RWPE2 (cell line): ENCODE data around the gene MRPL57.

ENCODE experiments used
- ATAC-seq: fragments of 200-7000 bp; cut with Tn5 transposase; 3 replicates; pipeline ENCODE4 v1.9.1; 2021; ENCODE audit warnings: low read depth
- DNase-seq: peaks from one replicate; pipeline ENCODE4 v3.0.0-alpha.2; 2020; ENCODE audit warnings: low spot score
- H3K27ac ChIP-seq: fragments of 450-650 bp; 2 replicates; pipeline ENCODE4 v1.5.1; 2017; ENCODE audit warnings: mild to moderate bottlenecking; ENCODE audit not compliant: poor library complexity, severe bottlenecking
- H3K27me3 ChIP-seq: fragments of 250-450 bp; sonication (Bioruptor Pico); 2 replicates; pipeline ENCODE4 v1.5.1; 2021; ENCODE audit warnings: mild to moderate bottlenecking, moderate library complexity; ENCODE audit not compliant: insufficient read depth, poor library complexity, severe bottlenecking
- H3K36me3 ChIP-seq: fragments of 250-450 bp; sonication (Bioruptor Pico); 2 replicates; pipeline ENCODE4 v1.5.1; 2020; ENCODE audit warnings: low read depth, mild to moderate bottlenecking, moderate library complexity
- H3K4me1 ChIP-seq: fragments of 250-450 bp; sonication (Bioruptor Pico); 2 replicates; pipeline ENCODE4 v1.5.1; 2021; ENCODE audit warnings: mild to moderate bottlenecking, moderate library complexity; ENCODE audit not compliant: insufficient read depth, poor library complexity, severe bottlenecking
- H3K4me3 ChIP-seq: fragments of 250-450 bp; sonication (Bioruptor Pico); 2 replicates; pipeline ENCODE4 v1.5.1; 2021; ENCODE audit warnings: mild to moderate bottlenecking, moderate library complexity; ENCODE audit not compliant: severe bottlenecking
- H3K9me3 ChIP-seq: fragments of 250-450 bp; sonication (Bioruptor Pico); 2 replicates; pipeline ENCODE4 v1.5.1; 2021; ENCODE audit warnings: mild to moderate bottlenecking, moderate library complexity; ENCODE audit not compliant: severe bottlenecking
- CTCF ChIP-seq: fragments of 450-650 bp; IDR thresholded peaks from one replicate; pipeline ENCODE4 v1.5.1; 2017; ENCODE audit warnings: mild to moderate bottlenecking, moderate library complexity; ENCODE audit not compliant: poor library complexity, severe bottlenecking

The MRPL57 gene

GRCh38 chr13:21225082-21225481 is 48.6 kb downstream of the MRPL57 start:
- Histone ChIP-seq H3K9me3 (no peaks in the 10 kb centered on the region), H3K36me3 (no peaks in the 10 kb centered on the region), H3K4me3 (no peak overlapping the region), H3K27me3 (no peaks in the 10 kb centered on the region), H3K4me1 (no peaks in the 10 kb centered on the region), H3K27ac (no peak overlapping the region)
- DNase-seq (no peak), ATAC-seq (no peak)
- TF ChIP-seq CTCF: no peak

- no peak for TF ChIP-seq CTCF
- no peaks in the 10 kb centered on the region for H3K4me1 ChIP-seq
- ATAC-seq (no peak), DNase-seq (no peak)
- no peaks in the 10 kb centered on the region for H3K36me3 ChIP-seq
- H3K4me3 ChIP-seq: no peak overlapping the region
- no peaks in the 10 kb centered on the region for H3K27me3 ChIP-seq
- no peak overlapping the region for H3K27ac ChIP-seq
- no peaks in the 10 kb centered on the region for H3K9me3 ChIP-seq
These were observed 49.6 kb downstream of the MRPL57 start for GRCh38 chr13:21225841-21226581.

- H3K36me3 ChIP-seq: no peaks in the 10 kb centered on the region
- no peaks in the 10 kb centered on the region for H3K4me1 ChIP-seq
- DNase-seq (no peak), ATAC-seq (no peak)
- H3K4me3 ChIP-seq: no peak overlapping the region
- H3K27ac ChIP-seq: no peak overlapping the region
- H3K9me3 ChIP-seq: no peaks in the 10 kb centered on the region
- no peak for TF ChIP-seq CTCF
- H3K27me3 ChIP-seq: no peaks in the 10 kb centered on the region
These were observed 51.5 kb downstream of the MRPL57 start for GRCh38 chr13:21227917-21228316.
